ENCODE measurements around the gene FAM3D. TPM values are rescaled to one million over a fixed set of nuclear protein-coding genes. Genes with fewer than 3 reads are reported as not detected.
A peak's percentile ranks its signal among the peaks of the same experiment; 100 is the strongest.

FAM3D gene
- total RNA-seq, 2 experiments from 2014 or later, result not detected

DNA sequence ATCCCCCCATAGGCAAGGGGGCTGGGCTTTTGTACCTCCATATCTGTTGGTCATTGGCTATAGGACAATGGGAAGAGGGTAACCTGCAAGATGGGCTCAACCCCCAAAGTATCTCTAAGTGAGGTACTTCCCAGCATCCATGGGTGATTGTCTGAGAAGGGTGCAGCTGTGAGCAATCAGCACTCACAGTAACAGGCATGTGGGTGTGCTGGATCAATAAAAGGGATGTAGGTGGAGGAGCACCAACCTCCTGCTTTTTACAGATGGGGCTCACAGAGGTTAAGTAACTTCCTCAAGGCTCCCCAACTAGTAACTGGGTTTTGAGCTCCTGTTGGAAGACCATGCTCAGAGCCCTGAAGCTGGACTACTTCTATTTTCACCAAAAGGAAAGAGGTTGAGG lies 63.0 kb downstream of the FAM3D start:
- Mint-ChIP-seq H3K4me1 (peaks cover 2% of the 10 kb centered on the region), H3K27ac (no peak overlapping the region), H3K4me3 (no peak overlapping the region), H3K36me3 (no peaks in the 10 kb centered on the region), H3K27me3 (peaks cover 28% of the 10 kb centered on the region), H3K9me3 (no peaks in the 10 kb centered on the region)
- ATAC-seq (ENCODE audit: low read depth) (no peak), DNase-seq (no peak)
- POLR2A ChIA-PET, result no interaction called here

- Mint-ChIP-seq H3K36me3 (no peaks in the 10 kb centered on the region), H3K27me3 (peaks cover 8% of the 10 kb centered on the region), H3K27ac (no peak overlapping the region), H3K4me1 (no peaks in the 10 kb centered on the region), H3K9me3 (no peaks in the 10 kb centered on the region), H3K4me3 (no peak overlapping the region)
- DNase-seq (no peak), ATAC-seq (ENCODE audit: low read depth) (no peak)
- POLR2A ChIA-PET, result no interaction called here
Observed at GRCh38 chr3:58597770-58598310, 68.7 kb downstream of the FAM3D start.

DNA sequence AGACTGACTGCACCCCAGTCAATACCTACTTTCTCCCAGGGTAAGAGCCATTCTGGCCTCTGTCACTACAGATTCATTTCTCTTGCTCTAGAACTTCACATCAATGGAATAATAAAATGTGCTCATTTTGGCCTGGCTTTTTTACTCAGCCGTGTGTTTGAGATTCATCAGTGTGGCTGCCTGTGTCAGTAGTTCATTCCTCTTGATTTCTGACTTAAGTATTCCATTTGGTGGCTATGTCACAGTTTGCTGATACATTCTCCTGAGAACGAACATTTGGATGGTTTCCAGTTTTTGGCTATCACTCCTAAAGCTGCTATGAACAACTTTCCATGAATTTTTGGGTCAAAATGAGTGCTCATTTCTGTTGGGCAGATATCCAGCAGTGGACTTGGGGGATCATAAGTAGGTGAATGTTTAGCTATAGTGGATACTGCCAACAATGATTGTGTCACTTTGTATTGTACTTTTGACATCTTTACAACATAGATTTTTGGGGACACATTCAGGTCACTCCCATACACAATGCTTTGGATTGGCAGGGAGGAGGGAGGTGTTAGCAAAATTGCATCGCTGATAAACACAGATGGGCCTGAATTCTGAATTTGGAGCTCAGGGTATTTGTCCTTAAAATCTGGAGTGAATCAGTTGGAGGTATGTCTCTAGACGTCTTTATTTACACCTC lies 69.6 kb downstream of the FAM3D start:
- DNase-seq, result no peak
- Mint-ChIP-seq H3K27me3 (peaks cover 8% of the 10 kb centered on the region), H3K4me3 (no peak overlapping the region), H3K27ac (no peak overlapping the region), H3K9me3 (no peaks in the 10 kb centered on the region), H3K4me1 (no peaks in the 10 kb centered on the region), H3K36me3 (no peaks in the 10 kb centered on the region)
- ATAC-seq (ENCODE audit: low read depth), result no peak
- POLR2A ChIA-PET, result no interaction called here

- H3K9me3 Mint-ChIP-seq, result no peaks in the 10 kb centered on the region
- POLR2A ChIA-PET, result no interaction called here
Observed at GRCh38 chr3:58594117-58594516, 72.5 kb downstream of the FAM3D start.

GRCh38 chr3:58591517-58592510 lies 74.8 kb downstream of the FAM3D start:
- Mint-ChIP-seq H3K4me3 (no peak overlapping the region), H3K4me1 (no peaks in the 10 kb centered on the region), H3K27ac (no peak overlapping the region), H3K27me3 (peaks cover 18% of the 10 kb centered on the region), H3K36me3 (no peaks in the 10 kb centered on the region), H3K9me3 (no peaks in the 10 kb centered on the region)
- POLR2A ChIA-PET, result no interaction called here
- ATAC-seq (ENCODE audit: low read depth) (no peak), DNase-seq (no peak)

More at GRCh38 chr3:58594117-58594516, 72.5 kb downstream of the FAM3D start:
- no peak overlapping the region for H3K27ac Mint-ChIP-seq
- DNase-seq, result no peak
- peaks cover 3% of the 10 kb centered on the region for H3K27me3 Mint-ChIP-seq
- no peaks in the 10 kb centered on the region for H3K4me1 Mint-ChIP-seq
- no peak overlapping the region for H3K4me3 Mint-ChIP-seq
- no peak for ATAC-seq (ENCODE audit: low read depth)
- no peaks in the 10 kb centered on the region for H3K36me3 Mint-ChIP-seq

GRCh38 chr3:58588030-58588614 lies 78.5 kb downstream of the FAM3D start:
- POLR2A ChIA-PET, result no interaction called here
- no peaks in the 10 kb centered on the region for H3K36me3 Mint-ChIP-seq
- DNase-seq (no peak), ATAC-seq (ENCODE audit: low read depth) (no peak)
- H3K4me3 Mint-ChIP-seq, result no peak overlapping the region
- no peak overlapping the region for H3K27ac Mint-ChIP-seq
- peaks cover 14% of the 10 kb centered on the region for H3K4me1 Mint-ChIP-seq
- H3K27me3 Mint-ChIP-seq, result peaks cover 46% of the 10 kb centered on the region
- H3K9me3 Mint-ChIP-seq, result no peaks in the 10 kb centered on the region

GRCh38 chr3:58586776-58587192 lies 79.8 kb downstream of the FAM3D start:
- no peak overlapping the region for H3K27ac Mint-ChIP-seq

GRCh38 chr3:58585994-58586393 lies 80.6 kb downstream of the FAM3D start:
- no peak for DNase-seq
- H3K4me3 Mint-ChIP-seq, result peak overlapping the region; percentile 82
- H3K4me1 Mint-ChIP-seq, result peaks cover 14% of the 10 kb centered on the region
- H3K9me3 Mint-ChIP-seq, result no peaks in the 10 kb centered on the region
- H3K36me3 Mint-ChIP-seq, result no peaks in the 10 kb centered on the region
- no peak overlapping the region for H3K27ac Mint-ChIP-seq
- H3K27me3 Mint-ChIP-seq, result peaks cover 49% of the 10 kb centered on the region
- POLR2A ChIA-PET, result no interaction called here
- ATAC-seq (ENCODE audit: low read depth), result no peak

More at GRCh38 chr3:58586776-58587192, 79.8 kb downstream of the FAM3D start:
- ATAC-seq (ENCODE audit: low read depth), result no peak
- Mint-ChIP-seq H3K4me3 (no peak overlapping the region), H3K36me3 (no peaks in the 10 kb centered on the region), H3K4me1 (peaks cover 14% of the 10 kb centered on the region), H3K9me3 (no peaks in the 10 kb centered on the region), H3K27me3 (peaks cover 47% of the 10 kb centered on the region)
- POLR2A ChIA-PET, result no interaction called here
- no peak for DNase-seq

DNA sequence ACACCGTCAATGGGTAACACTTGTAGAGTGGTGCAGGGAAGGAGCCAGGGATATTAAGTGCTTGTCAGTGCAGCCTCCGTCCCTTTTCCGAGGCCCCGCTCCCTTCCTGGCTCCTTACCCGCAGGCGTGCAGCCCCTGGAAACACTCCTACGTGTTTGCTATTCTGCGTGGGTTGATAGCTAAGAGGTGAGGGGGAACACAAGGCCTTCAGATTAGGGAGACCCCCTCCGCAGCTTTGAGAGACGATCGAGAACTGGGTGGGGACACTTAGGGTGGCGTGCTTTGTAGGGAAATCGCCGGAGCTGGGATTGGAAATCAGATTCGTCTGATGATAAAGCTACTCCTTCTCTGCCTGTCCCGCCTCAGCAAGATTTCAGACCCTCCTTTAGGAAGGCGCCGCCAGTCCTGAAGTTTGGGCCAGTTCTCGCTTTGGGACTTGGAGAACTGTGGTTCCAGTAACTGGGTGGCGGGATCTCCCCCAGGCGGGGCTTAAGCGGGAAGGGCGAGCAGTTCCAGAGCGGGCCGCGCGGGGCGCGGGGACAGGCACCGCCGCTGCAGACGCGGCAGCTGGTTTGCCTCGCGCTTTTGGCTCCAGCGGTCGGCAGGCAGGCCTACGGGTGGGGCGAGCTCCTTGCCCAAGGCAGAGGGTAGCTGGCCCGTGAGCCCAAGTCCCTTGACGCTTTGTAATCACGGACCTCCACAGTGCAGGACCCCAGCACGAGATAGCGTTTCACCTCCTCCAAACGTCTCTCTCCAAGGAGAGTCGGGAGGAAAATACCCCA lies 81.4 kb downstream of the FAM3D start:
- POLR2A ChIA-PET, result no interaction called here
- peak overlapping the region; percentile 82 for H3K4me3 Mint-ChIP-seq
- no peaks in the 10 kb centered on the region for H3K36me3 Mint-ChIP-seq
- H3K9me3 Mint-ChIP-seq, result no peaks in the 10 kb centered on the region
- H3K27ac Mint-ChIP-seq, result no peak overlapping the region
- DNase-seq (peak; percentile 68), ATAC-seq (ENCODE audit: low read depth) (peak; percentile 91)
- H3K4me1 Mint-ChIP-seq, result peaks cover 14% of the 10 kb centered on the region
- H3K27me3 Mint-ChIP-seq, result peaks cover 49% of the 10 kb centered on the region

DNA sequence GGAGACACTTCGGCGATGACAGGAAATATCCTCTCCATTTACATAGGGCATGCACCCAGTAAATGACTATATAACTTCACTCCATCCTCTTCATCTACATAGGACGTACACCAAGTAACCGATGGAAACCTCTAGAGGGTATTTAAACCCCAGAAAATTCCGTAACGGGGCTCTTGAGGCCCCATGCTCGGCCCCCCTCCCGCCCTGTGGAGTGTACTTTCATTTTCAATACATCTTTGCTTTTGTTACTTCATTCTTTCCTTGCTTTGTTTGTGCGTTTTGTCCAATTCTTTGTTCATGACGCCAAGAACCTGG lies 81.9 kb downstream of the FAM3D start:
- Mint-ChIP-seq H3K4me3 (peak overlapping the region; percentile 82), H3K4me1 (peaks cover 14% of the 10 kb centered on the region), H3K27ac (no peak overlapping the region), H3K36me3 (no peaks in the 10 kb centered on the region), H3K9me3 (no peaks in the 10 kb centered on the region), H3K27me3 (peaks cover 49% of the 10 kb centered on the region)
- peak; percentile 5 for ATAC-seq (ENCODE audit: low read depth)
- DNase-seq, result no peak
- POLR2A ChIA-PET, result no interaction called here

All from activated naive CD8-positive, alpha-beta T cell treated with anti-CD3 and anti-CD28 coated beads, Interleukin-2, amount 10 ng/mL, durations not matched to agents 7 days and 5 days (primary cell).